Stimulated activated CD8-positive, alpha-beta memory T cell treated with anti-CD3 and anti-CD28 coated beads, Interleukin-12 subunit alpha, Interleukin-12 subunit beta, amount 100 ng/mL, for 1 hour (primary cell): ENCODE results near the gene FRS3.

Experiments
- DNase-seq: peaks from one replicate; pipeline ENCODE4 v3.0.0-alpha.2; 2020; ENCODE audit warnings: low read depth

FRS3 gene

DNA sequence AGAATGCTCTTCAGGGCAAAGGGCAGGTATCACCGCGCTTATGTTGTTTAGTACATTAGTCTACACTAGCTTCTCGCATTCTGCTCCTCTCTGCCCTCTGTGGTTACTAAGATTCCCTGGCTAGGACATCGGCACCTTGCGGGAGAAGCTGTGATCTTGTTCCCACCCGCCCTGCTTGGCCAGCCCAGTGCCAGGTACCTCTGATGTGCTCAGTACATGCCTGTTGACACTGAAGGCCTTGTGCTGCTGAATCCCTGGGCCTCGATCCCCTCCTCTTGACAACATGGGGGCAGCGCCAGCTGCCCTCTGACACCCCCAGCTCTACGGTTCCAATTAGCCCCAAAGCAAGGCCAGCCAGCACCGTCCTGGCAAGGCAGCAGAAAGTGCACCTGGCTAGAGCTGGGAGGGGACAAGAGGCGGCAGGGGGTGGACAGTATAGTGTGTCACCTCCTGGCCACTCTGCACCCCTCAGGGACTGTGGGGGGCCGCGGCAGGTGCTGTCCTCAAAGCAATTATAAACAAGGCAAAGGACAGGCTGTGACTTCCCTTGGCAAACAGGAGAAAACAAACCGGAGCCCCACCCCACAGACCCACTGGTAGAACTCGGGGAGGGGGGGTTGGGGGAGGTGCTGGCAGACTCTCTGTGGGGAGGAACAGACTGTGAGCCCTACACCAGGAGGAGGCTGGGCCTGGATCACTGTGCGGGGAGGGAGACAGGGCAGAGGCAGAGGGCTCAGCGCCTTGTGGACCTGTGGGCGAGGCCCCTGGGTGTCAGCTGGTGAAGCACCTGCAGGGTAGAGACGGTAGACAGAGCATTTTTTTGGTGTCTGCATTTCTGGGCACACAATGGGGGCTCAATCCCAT, 51.4 kb downstream of the FRS3 start:
- no peak for DNase-seq

DNA sequence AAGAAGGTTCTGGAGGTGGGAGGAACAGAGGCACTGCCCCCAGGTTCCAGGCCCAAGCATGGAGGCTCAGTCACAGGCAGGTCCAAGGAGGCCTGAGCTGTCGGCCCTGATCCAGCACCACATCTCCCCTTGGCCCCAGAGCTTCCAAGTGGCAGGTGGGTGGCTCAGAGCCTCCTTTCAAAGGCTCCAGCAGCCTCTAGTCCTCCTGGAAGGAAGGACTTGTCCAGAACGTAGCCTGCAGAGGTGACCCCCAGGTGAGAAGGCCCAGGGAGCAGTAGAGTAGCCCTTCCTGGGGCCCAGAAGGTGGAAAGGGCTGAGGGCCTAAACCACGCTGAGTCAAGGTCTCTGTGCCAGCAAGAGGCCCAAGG, 52.0 kb downstream of the FRS3 start:
- DNase-seq, result no peak

DNA sequence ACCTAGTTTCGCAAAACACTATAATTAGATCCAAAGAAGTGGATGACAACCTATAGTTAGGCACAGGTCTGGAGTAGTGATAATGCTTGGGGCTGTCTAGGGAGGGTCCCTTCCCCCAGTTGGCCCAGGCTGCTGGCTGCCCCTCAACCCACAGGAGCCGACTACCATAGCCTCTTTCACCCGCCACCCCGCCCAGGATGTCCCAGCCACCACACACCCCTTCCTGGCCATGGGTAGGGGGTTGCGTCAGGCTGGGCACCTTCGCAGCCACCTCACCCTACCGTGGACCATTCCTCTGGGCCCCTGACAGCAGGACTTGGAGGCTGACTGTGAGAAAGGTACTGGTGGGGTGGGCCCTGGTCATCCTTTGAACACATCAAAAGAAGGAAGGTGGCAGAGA, 52.8 kb downstream of the FRS3 start:
- no peak for DNase-seq

- no peak for DNase-seq
Observed at GRCh38 chr6:41724586-41725501, 54.9 kb downstream of the FRS3 start.

DNA sequence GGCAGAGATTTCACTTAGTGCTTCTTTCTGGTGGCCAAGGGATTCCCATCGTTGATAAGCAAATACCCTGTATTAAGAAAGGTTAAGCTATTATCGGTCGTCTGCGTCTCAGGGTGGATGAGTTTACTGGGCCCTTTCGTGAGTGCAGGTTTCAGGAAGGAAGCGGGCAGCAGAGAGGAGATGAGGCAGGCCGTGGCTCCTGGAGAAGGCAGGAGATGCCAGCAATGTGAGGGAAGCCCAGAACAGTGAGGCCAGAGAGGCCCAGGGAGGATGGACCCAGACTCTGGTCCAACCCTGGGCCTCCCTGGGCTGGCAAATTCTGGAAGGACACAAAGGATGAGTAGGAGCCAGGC, 55.5 kb downstream of the FRS3 start:
- DNase-seq, result no peak

GRCh38 chr6:41723530-41724227, 56.0 kb downstream of the FRS3 start:
- no peak for DNase-seq

- DNase-seq, result no peak
Observed at GRCh38 chr6:41722969-41723529, 56.7 kb downstream of the FRS3 start.

DNA sequence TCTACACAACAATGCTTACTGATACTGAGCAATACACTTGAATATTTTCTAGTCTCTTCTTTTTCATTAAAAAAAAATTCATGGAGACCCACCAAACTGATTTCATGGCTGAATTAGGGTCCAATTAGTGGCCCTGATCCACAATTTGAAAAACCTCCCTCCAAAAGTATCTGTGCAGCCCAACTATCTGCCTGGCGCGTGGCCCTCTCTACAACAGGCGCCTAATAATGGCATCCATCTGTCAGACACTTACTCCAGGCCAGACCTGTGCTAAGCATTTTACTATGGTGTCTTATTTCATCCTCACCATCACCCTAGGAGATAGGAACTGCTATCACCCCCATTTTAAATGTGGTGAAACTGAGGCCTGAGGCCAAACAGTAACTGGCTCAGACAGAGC, 58.3 kb downstream of the FRS3 start:
- DNase-seq, result no peak

- DNase-seq, result no peak
Observed at GRCh38 chr6:41720783-41721182, 58.9 kb downstream of the FRS3 start.

DNA sequence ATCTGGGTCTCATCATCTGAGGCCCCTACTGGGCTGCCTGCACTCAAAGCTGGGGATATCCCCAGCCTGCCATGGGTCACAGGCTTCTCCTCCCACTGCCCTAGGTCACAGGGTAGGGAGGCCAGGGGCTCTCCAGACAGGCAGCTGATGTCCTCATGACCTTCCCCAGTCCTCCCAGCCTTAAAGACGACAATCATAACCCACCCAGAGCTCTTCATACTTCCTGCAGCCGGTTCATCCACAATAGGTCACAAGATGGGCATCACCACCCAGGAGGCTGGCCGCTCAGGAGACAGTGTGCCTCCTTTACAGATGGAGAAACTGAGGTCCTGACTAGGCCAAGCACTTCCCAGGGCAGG, 59.5 kb downstream of the FRS3 start:
- no peak for DNase-seq
